ENCODE data around the gene MSI2. TPM values are rescaled to one million over a fixed set of nuclear protein-coding genes. Genes with fewer than 3 reads are reported as not detected.

Gene MSI2
- total RNA-seq, 1 donor from 2014 or later = 28.0 TPM

DNA sequence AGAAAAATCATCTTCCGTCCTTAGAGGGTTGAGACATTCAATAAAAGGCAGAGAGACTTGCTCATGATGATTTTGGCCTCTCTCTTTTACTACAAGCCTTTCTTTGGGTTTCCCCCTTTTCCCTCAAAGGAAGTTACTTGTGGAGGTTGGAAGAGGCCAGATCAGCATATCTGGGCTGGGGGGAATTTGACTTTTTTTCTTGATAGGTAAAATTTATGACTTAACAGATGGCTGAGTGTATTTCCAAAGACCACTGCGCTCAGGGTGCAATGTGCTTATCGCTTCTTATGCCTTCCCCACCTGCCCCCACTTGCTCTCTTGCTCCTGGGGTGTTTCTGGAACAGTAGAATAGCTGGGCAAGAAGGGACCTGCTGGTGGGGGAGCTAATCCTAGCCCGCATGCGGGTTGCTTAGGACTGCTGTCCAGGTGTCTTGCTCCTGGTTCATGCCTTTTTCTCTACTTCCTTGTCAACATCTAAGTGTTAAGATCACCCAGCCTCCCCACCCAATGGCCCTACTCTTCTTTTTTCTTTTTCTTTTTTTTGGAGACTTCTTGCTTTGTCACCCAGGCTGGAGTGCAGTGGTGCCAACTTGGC, 131.9 kb downstream of the MSI2 start:
- no peak for DNase-seq (ENCODE audit: low spot score)

GRCh38 chr17:57389473-57389872, 133.2 kb downstream of the MSI2 start:
- no peak for DNase-seq (ENCODE audit: low spot score)

GRCh38 chr17:57391076-57391825, 134.9 kb downstream of the MSI2 start:
- DNase-seq (ENCODE audit: low spot score) = no peak

GRCh38 chr17:57391857-57392471, 135.6 kb downstream of the MSI2 start:
- DNase-seq (ENCODE audit: low spot score) = no peak

DNA sequence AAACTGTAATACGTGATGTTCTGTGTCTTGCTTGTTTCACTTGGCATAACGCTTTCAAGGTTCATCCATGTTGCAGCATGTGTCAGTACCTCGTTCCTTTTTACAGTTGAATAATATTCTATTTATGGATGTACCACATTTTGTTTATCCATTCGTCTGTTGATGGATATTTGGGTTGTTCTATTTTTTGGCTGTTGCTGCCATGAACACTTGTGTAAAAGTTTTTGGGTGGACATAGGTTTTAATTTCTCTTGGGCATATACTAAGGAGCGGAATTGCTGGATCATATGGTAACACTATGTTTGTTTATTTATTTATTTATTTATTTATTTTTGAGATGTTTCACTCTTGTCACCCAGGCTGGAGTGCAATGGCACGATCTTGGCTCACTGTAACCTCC, 137.0 kb downstream of the MSI2 start:
- no peak for DNase-seq (ENCODE audit: low spot score)

DNA sequence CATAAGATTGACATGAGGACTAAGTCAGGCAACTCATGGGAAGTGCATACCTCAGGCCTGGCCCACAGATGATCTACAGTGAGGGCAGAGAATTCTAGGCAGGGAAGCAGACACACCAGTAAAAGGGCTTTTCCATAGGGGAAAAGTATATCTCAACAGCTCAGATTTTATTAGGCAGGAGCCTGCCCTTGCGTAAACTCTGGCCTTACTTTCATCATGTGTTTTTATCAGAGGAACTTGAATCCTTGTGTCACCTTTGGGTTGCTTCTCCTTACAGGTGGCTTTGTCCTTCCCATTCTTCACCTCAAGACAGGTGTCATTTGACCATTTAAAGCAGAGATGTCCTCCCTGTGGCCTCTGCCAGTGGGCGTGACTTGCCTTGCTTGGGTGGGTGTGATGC, 138.1 kb downstream of the MSI2 start:
- no peak for DNase-seq (ENCODE audit: low spot score)

DNA sequence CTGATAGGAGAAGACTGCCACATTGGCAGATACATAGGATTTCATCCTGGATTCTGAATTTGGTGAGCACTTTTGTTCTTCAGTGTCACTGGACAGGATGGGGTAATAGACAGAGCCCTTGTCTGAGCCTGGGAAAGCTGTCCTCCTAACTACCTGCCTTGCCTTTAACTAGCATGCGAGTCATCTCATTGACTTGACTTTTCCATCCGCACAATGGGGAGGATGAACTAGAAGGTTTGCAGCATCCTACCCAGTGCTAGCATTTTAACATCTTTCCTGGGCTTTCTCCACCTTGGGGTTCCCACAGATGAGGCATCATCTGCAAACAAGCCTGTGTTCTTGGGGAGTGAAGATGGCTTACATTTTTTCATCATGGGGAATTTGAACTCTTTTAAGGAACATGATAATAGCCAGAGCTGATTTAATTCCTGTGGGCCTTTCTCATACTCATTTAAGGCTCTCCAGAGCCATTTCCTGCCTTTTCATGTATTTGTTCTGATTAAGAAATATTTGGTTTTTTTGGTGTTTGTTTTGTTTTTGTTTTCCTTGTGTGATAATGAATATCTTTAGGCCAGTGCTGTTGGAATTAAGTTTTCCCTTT, 139.5 kb downstream of the MSI2 start:
- no peak for DNase-seq (ENCODE audit: low spot score)

GRCh38 chr17:57396511-57396921, 140.2 kb downstream of the MSI2 start:
- no peak for DNase-seq (ENCODE audit: low spot score)

DNA sequence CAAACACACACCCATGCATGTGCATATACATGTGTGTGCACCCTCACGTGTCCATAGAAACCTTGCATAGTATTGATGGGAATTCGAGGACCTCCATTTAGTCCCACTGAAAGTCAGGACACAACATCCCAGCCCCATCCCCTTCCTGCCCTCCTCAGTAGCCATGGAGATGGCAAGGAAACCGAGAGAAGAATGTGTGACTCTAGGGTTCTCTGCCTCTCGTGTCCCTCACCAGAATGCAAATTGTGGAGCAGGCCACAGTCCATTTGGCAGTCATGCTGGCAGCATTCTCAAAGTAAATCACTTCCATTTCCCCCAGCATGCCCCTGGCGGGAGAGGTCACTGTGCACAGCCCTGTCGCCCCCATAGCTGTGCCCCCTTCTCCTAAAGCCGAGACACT, 141.1 kb downstream of the MSI2 start:
- no peak for DNase-seq (ENCODE audit: low spot score)

DNA sequence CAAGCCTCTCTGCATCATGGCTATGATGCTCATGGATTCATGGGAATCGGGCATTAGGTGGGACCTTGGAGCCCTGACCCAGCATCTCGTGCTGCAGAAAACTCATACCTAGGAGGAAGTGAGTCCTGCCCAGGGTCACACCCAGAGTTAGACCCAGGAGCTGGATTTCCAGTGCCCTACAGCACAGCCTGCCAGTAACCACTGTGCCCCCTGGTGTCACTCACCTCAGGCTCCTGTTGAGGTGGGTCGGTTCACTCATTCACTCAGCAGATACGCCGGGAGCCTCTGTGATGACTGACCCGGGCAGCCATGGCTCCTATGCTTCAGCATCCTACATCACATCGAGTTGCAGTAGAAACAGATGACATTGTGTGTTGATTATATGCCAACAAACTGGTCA, 143.4 kb downstream of the MSI2 start:
- no peak for DNase-seq (ENCODE audit: low spot score)

GRCh38 chr17:57400648-57401047, 144.3 kb downstream of the MSI2 start:
- DNase-seq (ENCODE audit: low spot score) = no peak

DNA sequence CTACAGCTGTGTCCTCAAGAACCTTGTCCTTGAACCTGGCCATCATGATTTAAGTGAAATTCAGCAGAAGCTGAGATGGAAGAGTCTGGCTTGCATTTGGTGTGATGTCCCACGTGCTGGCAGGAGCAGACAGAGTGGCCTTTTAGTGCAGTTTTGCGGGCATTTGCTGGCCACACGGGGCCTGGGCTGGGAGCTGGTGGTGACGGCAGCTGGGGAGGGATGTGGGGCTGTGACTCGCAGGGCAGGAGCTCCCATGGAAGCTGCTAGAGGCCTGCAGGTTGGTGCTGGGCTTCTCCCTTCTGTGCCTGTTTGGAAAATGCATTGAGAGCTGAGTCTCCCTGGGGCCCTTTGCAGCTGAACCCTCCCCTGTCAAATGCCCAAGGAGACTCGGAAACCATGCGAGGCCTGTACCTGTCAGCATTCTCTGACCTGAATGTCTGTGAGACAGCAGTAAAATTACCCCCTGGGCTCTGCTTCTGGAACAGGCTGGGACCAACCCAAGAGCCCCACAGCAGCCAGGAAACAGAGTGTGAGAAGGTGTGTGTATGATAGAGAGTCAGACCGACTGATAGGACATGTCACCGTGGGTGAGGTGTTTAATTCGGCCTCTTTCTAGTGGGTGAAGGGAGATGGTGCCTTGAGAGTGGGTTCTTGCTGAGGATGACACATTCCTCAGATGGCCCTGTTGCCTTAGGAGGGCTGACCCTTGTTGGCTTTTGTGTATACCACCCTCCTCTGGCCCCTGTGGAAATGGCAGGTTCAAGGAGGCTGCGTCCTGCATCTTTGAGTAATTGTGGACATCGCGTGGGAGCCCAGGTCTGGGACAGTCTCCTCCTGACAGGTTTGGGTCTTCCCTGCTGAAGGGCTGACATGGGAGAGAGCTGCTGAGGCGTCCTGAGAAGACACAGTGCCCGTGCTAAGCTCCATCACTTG, 145.5 kb downstream of the MSI2 start:
- DNase-seq (ENCODE audit: low spot score) = no peak

DNA sequence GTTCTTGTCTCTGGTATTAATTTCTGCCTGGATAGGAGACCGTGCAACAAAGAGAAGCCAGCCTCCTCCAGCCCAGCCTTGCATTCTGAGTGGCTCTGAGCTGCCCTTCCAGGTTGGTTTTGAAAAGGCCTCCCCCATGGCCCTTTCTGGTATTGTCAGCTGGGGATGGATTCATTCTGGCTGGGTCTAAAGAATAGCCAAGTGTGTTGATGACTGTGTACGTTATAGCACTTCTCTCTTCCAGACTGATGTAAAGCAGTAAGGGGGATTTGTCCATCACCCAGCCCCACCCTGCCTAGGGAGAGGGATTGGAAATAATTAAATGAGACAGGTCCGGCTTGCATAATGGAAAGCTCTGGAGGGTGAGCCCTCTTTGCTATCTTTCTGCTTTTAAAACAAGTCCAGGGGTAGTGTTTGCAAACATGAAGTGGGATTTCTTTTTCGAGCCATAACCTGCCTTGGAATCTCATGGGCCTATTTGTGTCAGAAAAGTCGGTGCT, 146.4 kb downstream of the MSI2 start:
- DNase-seq (ENCODE audit: low spot score) = no peak

GRCh38 chr17:57403236-57403635, 146.9 kb downstream of the MSI2 start:
- DNase-seq (ENCODE audit: low spot score) = no peak

DNA sequence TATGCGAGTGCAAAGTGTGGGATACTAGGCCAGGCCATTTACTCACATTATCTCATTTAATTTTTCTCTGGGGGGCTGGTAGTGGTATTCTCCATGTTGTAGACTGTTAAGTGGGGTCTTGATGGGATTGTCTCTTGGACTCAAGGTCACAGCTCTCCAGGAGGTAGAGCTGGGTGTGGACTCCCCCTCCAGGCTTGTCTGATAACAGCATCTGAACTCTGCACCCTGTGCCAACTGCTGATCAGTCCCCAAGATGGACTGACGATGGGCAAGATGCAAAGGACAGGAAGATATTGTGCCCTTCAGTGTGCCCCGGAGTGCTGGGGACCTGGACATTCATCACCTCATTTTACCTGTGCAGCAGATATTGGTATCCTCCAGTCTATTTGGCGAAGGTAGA, 147.8 kb downstream of the MSI2 start:
- DNase-seq (ENCODE audit: low spot score) = no peak

DNA sequence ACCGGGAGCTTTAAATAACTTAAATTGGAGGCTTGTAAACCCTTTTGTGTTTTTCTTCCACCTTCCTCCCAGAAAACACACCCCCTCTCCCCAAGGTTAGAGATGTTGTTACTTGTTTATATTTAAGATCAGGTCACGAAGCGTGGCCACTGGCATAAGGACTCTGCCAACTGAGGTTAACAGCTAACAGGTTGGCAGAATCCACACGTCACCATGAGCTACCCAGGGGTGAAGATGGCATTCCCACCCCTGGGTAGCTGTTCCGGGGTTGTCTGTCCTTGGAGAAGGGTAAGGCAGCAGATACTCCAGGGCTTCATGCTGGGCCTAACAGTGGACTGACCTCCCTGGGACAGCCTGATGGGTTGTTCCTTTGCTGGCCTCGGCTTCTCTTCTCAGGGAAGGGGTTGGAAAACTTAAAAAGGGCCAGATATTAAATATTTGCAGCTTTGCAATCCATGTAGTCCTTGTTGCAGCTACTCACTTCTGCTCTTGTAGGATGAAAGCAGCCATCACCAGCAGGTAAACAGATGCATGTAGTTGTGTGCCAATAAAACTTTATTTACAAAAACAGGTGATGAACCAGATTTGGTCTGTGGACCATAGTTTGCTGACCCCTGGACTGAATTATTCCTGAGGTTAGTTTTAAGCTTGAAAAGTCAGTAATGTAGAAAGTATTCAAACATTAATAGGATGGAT, 148.6 kb downstream of the MSI2 start:
- DNase-seq (ENCODE audit: low spot score) = no peak

DNA sequence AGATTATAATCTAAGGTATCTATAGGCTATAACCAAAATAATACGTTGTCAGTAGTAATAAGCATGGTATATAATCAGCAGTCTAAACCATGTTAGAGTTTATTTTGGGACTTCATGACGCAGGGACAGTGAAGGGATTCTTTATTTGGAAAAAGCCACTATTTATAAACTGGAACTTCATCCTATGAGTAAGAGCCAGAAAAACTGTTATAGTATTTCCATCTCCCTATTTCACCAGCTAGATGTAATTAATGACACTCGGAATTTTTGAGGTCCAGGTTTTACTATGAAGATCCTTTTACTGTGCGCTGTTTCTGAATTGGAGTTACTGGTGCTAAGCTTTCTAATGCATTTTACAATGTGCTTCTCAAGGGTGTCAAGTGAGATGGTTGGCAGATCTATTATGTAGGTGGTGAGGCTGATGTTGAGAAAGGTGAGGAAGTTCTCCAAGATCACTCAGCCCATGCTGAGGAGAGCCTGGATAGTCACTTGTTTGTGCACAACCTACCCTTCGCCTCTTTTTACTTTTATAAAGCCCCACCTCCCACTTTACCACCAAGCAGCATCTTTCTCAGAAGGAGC, 149.3 kb downstream of the MSI2 start:
- DNase-seq (ENCODE audit: low spot score) = no peak

DNA sequence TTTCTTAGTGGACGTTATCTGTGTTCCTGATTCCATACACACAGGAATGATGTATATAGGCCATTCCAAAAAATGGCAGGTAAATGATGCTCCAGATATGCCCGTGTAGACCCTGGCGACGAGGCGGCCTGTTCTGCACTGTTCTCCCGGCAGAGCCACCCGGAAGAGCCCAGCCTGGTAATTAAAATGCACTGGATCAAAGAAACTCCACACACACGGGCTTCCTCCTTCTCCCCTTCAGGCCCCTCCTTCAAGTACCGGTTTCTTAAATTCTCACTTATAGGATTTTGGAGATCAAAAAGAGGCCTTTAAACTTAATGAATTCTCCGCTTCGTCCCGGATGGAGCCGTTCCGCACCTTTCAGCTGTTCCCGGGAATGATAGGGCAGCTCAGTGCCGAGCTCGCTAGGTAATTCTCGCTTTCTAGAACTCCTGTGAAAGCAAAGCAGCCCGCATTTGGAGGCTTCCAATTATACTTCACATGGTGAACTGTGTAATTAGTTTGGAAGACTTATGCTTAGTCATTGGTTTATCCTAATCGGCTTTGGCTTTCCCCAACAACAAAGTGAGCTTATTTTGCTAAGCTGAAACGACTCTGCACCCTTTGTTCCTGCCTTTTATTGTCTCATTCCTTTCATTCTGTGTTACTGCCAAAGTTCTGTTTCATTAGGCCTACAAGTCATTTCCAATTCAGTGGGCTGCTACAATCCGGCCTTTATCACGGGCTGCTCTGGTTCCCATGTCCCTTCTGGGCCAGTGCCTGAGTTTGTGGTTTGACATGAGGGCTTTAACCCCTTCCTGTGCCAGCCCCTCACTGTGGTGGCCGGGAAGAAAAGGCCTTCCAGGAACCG, 150.0 kb downstream of the MSI2 start:
- DNase-seq (ENCODE audit: low spot score) = no peak

- no peak for DNase-seq (ENCODE audit: low spot score)
Measured at GRCh38 chr17:57406981-57407286, 150.6 kb downstream of the MSI2 start.
